Urinary bladder (tissue), 4 donors: Measurements from ENCODE around the gene ITGA3. TPM values are rescaled to one million over a fixed set of nuclear protein-coding genes. Genes with fewer than 3 reads are reported as not detected.
"Not testable (repeated sequence)": the region's sequence is repeated elsewhere in the genome, so short reads cannot be mapped to it uniquely, and the experiment has no call there.

ENCODE experiments used
- DNase-seq: peaks from one replicate; pipeline ENCODE4 v3.0.0-alpha.2; 2015; ENCODE audit errors: extremely low spot score
- H3K27ac ChIP-seq: one replicate; pipeline ENCODE4 v1.5.1; 2013; ENCODE audit warnings: low read depth, mild to moderate bottlenecking, moderate library complexity
- H3K36me3 ChIP-seq: one replicate; pipeline ENCODE4 v1.6.1; 2013; ENCODE audit warnings: mild to moderate bottlenecking, moderate library complexity; ENCODE audit not compliant: insufficient read depth
- H3K4me1 ChIP-seq: one replicate; pipeline ENCODE4 v1.6.1; 2013; ENCODE audit warnings: mild to moderate bottlenecking, moderate library complexity; ENCODE audit not compliant: insufficient read depth
- H3K4me3 ChIP-seq: one replicate; pipeline ENCODE4 v1.5.1; 2013; ENCODE audit warnings: low read depth, low read length
- WGBS: extraction: QIAGEN DNeasy Blood & Tissue Kit; methylation state at CpG from one replicate; pipeline ENCODE4 v1.1.7; 2013; 5-methylcytosine and 5-hydroxymethylcytosine counted together
- polyA plus RNA-seq: library from polyadenylated mRNA; stranded (reverse); fragments of 200-250 nt; gene quantifications from one replicate; pipeline ENCODE4 v1.2.3, GENCODE V29; 2013
- total RNA-seq: library from RNA; depleted of rRNA; stranded (reverse); fragments of >200 nt; gene quantifications from one replicate; pipeline ENCODE4 v1.2.3, GENCODE V29; 2014
- donor health status: healthy with polysubstance abuse.
- donor health status: healthy.

The ITGA3 gene
- total and polyA plus RNA-seq, 2 donors = 26.0 to 54.9 TPM

DNA sequence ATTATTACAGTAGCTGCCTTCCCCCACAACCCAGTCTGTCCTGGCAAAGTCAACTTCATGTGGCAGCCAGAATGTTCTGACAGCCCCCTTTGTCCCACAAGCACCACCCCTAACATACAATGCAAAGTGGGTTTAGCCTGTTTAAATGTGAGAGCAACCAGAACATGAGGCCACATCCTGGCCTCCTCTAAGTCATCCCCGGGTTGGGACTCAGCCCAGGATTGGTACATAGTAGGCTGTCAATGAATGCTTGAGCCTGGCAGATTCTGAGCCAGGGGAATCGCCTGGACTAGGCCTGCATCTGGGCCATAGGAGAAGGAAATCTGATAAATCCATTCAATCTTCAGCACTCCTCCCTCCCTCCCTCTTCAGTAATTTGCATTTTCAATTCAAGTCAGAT lies 4.3 kb upstream of the ITGA3 start:
- no peaks in the 10 kb centered on the region for H3K36me3 ChIP-seq
- WGBS = 78% methylated on average over 2 of the region's 2 CpGs
- peaks cover 4% of the 10 kb centered on the region for H3K4me1 ChIP-seq
- H3K27ac ChIP-seq = no peak overlapping the region
- DNase-seq = no peak
- H3K4me3 ChIP-seq = no peak overlapping the region

DNA sequence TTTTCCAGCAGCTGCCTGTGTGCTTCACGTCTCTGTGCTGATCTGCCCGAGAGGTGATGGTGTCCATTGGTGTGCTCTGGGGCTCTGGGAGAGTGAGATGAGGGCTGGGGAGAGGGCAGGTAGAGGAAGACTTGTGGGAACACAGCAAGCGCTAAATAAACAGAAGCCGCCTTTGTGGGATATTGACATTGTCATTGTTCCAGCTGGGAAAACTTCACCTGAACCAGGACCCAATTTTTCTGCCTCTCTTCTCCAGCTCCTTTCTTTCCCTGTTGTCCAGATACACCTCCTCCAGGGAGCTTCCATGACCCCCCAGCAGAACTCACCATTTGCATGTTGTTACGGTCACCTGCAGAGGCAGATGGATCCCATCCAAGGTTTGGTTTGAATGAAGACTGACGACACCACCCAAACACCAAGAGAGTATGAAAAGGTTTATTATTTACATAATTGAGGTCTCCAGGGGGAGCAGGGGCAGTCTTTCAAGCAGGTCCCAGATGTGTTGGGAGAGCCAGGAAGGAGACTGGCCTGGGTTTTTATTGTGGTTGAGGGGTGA lies 3.6 kb upstream of the ITGA3 start:
- no peaks in the 10 kb centered on the region for H3K36me3 ChIP-seq
- no peak for DNase-seq
- no peak overlapping the region for H3K27ac ChIP-seq
- no peak overlapping the region for H3K4me3 ChIP-seq
- WGBS = 86% methylated on average over 6 of the region's 6 CpGs
- H3K4me1 ChIP-seq = peaks cover 4% of the 10 kb centered on the region

DNA sequence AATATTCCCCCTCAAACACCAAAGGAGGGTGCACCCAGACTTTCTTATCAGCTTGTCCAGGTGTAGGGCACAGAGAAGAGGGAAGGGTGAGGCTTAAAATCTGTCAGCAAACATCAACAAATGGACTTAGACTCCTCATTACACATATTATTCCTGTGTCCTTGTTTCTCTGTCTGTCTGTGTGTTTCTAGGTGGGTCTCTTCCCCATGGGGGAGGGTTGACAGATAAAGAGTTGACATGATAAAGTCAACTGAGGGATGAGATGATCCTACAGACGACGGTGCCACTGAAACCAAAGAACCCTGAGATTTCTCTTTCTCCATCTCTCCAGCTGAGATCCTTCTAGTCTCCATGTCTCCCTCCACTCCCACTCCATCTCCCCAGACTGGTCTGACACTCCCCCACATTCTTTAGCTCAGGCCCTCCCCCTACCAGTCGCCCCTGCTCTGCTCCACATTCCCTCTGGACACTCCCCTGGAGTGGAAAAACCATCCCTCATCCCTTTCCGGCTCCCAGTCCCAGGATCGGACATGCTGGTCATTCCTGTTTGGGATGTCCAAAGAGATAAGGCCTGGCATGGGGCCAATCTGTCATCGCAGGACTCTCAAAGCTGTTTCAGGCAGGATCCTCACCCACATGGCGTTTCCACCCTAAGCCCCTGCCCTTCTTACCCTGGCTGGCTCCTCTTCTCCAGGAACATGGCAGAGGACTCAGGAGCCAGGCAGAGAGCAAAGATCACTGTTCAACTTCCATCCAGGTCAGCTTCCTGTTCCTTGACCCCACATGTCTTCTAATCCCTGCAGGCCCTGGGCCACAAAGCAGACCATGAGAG lies 2.9 kb upstream of the ITGA3 start:
- peaks cover 4% of the 10 kb centered on the region for H3K4me1 ChIP-seq
- no peak for DNase-seq
- 41% methylated on average over 7 of the region's 7 CpGs for WGBS
- no peak overlapping the region for H3K4me3 ChIP-seq
- H3K27ac ChIP-seq = no peak overlapping the region
- H3K36me3 ChIP-seq = no peaks in the 10 kb centered on the region

DNA sequence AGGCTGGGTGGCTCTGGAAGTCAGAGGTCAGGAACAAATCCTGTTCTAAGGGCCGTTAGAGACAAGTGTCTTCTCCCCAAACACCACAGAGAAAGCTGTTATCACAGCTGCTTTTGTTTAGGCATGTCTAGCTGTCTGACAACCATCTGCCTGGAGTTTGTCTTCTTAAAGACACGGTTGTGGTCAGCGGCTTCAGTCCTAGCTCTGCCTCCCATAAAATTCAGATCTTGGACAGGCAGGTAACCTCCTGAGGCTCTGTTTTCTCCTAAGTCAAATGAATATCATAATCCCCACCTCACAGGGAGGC lies 2.3 kb upstream of the ITGA3 start:
- Histone ChIP-seq H3K36me3 (no peaks in the 10 kb centered on the region), H3K4me1 (peaks cover 4% of the 10 kb centered on the region), H3K27ac (no peak overlapping the region), H3K4me3 (no peak overlapping the region)
- 28% methylated on average over 3 of the region's 3 CpGs for WGBS
- DNase-seq = no peak

- WGBS = 19% methylated on average over 14 of the region's 14 CpGs
- DNase-seq = no peak
- peak overlapping the region; percentile 12 for H3K27ac ChIP-seq
- no peaks in the 10 kb centered on the region for H3K36me3 ChIP-seq
- peak overlapping the region; percentile 83 for H3K4me3 ChIP-seq
- H3K4me1 ChIP-seq = peaks cover 4% of the 10 kb centered on the region
Observed at GRCh38 chr17:50055055-50055425, 870 bp upstream of the ITGA3 start.

DNA sequence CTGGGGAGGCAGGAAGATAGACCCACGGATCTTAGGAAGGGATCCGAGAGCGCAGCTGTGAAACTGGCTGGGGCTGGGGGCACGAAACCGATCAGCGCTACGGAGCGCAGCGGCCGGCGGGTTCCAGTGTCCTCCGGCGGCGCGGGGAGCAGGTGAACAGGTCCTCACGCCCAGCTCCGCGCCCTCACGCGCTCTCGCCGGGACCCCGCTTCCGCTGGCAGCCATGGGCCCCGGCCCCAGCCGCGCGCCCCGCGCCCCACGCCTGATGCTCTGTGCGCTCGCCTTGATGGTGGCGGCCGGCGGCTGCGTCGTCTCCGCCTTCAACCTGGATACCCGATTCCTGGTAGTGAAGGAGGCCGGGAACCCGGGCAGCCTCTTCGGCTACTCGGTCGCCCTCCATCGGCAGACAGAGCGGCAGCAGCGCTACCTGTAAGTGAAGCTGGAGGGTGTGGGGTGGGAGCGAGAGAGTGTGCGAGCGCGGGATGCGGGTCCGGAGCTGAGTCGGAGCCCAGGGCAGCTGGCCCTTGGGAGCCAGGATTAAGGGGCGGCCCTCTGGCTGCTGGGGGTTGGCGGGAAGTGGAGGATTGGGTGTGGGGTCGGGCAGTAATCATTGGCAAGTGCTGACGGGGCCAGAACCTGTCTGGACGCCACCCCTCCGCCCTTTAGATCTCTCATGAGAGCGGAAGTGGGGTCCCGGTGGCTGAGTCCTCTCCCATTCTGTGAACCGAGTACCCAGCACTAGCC lies 479 bp downstream of the ITGA3 start:
- WGBS = under 1% methylated on average over 64 of the region's 64 CpGs
- H3K27ac ChIP-seq = peak overlapping the region; percentile 91

DNA sequence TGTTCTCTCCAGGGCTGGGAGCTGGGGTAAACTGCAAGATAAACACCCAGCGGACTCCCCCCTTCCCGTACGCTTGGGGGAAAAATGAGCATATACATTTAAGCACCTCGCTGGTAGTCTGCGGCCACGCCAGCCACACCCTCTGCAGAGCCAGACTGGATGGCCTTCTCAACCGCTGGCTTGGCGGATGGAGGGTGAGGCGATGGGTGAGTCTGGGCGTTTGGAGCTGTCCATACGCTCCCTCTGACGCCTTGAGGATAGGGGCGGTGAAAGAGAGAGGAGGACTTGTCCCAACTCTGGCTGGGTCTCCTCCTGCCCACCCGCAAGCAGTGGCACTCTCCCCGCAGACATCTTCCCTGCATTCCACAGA lies 1.0 kb downstream of the ITGA3 start:
- WGBS = 13% methylated on average over 15 of the region's 15 CpGs
- peak overlapping the region; percentile 83 for H3K4me3 ChIP-seq
- H3K27ac ChIP-seq = peak overlapping the region; percentile 91
- no peak for DNase-seq
- peaks cover 4% of the 10 kb centered on the region for H3K4me1 ChIP-seq
- H3K36me3 ChIP-seq = no peaks in the 10 kb centered on the region

More for the DNA sequence above, 479 bp downstream of the ITGA3 start:
- H3K4me3 ChIP-seq = peak overlapping the region; percentile 83
- DNase-seq = no peak
- H3K36me3 ChIP-seq = no peaks in the 10 kb centered on the region
- peaks cover 4% of the 10 kb centered on the region for H3K4me1 ChIP-seq

DNA sequence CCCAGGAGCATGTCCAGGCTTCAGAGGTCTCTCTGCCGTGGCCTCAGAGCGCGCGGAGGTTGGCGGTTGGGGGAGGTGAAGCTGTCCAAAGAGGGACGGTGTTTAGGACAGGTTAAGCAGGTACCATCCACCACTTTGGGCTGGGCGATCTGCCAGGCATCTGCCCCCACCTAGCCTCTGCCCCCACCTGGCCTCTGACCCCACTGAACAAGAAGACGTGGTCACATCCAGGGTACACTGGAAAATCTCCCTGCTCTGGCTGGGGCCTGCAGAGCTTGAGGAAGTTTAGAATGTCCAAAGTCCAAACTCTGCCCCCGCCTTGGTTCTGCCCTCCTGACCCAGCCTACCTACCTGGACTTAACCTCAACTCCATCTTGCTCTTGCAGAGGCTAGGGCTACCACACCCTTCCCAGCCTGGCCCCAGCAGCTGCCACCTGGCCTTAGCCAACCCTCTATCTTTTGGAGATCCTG lies 1.6 kb downstream of the ITGA3 start:
- Histone ChIP-seq H3K27ac (peak overlapping the region; percentile 42), H3K4me3 (peak overlapping the region; percentile 83), H3K36me3 (no peaks in the 10 kb centered on the region), H3K4me1 (peaks cover 4% of the 10 kb centered on the region)
- 72% methylated on average over 9 of the region's 9 CpGs for WGBS
- DNase-seq = no peak

GRCh38 chr17:50058296-50058953 lies 2.5 kb downstream of the ITGA3 start:
- H3K4me3 ChIP-seq = no peak overlapping the region
- no peak for DNase-seq
- 66% methylated on average over 10 of the region's 10 CpGs for WGBS
- H3K4me1 ChIP-seq = no peaks in the 10 kb centered on the region
- no peak overlapping the region for H3K27ac ChIP-seq
- H3K36me3 ChIP-seq = no peaks in the 10 kb centered on the region

- H3K36me3 ChIP-seq = no peaks in the 10 kb centered on the region
- peak overlapping the region; percentile 43 for H3K27ac ChIP-seq
- H3K4me1 ChIP-seq = no peaks in the 10 kb centered on the region
- WGBS = 41% methylated on average over 4 of the region's 4 CpGs
- no peak for DNase-seq
- no peak overlapping the region for H3K4me3 ChIP-seq
Observed at GRCh38 chr17:50059256-50059655, 3.3 kb downstream of the ITGA3 start.

DNA sequence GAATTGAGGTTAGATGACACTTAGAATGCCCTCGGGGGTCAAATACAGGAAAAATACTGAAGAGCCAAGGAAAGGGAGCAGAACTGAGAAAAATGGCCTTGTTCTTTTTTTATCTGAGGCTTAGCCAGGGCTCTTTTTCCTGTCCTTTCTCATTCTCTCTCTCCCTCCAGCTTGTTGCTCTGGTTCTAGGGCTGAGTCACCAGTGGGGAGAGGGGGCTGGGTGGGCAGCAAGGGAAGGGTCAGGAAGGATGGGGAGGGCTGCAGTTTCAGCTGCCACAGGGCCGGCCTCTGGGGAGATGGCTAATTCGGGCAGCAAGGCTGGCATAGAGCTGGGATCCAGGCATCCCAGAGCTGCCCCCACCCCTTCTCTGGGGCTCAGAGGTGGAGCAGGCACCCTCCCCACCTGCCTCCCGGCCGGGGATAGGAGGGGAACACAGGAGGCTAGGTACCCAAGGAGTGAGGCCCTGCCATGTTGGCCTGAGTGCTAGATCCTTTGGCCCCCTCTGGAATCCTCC lies 3.9 kb downstream of the ITGA3 start:
- H3K4me3 ChIP-seq = no peak overlapping the region
- no peak for DNase-seq
- H3K4me1 ChIP-seq = no peaks in the 10 kb centered on the region
- H3K27ac ChIP-seq = peak overlapping the region; percentile 43
- WGBS = 31% methylated on average over 5 of the region's 5 CpGs
- no peaks in the 10 kb centered on the region for H3K36me3 ChIP-seq

GRCh38 chr17:50060951-50061712 lies 5.2 kb downstream of the ITGA3 start:
- peak overlapping the region; percentile 47 for H3K27ac ChIP-seq
- no peak for DNase-seq
- no peaks in the 10 kb centered on the region for H3K36me3 ChIP-seq
- WGBS = 56% methylated on average over 9 of the region's 9 CpGs
- H3K4me3 ChIP-seq = no peak overlapping the region
- H3K4me1 ChIP-seq = no peaks in the 10 kb centered on the region

DNA sequence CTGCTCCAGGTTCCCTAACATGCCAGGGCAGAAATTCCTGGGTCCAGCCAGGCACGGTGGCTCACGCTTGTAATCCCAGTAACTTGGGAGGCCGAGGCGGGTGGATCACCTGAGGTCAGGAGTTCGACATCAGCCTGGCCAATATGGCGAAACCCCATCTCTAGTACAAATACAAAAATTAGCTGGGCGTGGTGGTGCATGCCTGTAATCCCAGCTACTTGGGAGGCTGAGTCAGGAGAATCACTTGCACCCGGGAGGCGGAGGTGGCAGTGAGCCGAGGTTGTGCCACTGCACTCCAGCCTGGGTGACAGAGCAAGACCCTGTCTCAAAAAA lies 5.8 kb downstream of the ITGA3 start:
- not testable (repeated sequence) for H3K36me3 ChIP-seq, H3K27ac ChIP-seq, H3K4me3 ChIP-seq, DNase-seq, H3K4me1 ChIP-seq
- WGBS = 80% methylated on average over 10 of the region's 10 CpGs
